SH-SY5Y (cell line): ENCODE data around the gene HEG1.

Experiments
- GATA2 ChIP-seq: IDR thresholded peaks from 2 replicates; pipeline ENCODE4 v1.6.1; 2011; ENCODE audit warnings: mild to moderate bottlenecking, low read depth, low read length
- GATA3 ChIP-seq: IDR thresholded peaks from 2 replicates; pipeline ENCODE4 v1.6.1; 2011; ENCODE audit warnings: low read depth, mild to moderate bottlenecking, low read length, moderate library complexity

DNA sequence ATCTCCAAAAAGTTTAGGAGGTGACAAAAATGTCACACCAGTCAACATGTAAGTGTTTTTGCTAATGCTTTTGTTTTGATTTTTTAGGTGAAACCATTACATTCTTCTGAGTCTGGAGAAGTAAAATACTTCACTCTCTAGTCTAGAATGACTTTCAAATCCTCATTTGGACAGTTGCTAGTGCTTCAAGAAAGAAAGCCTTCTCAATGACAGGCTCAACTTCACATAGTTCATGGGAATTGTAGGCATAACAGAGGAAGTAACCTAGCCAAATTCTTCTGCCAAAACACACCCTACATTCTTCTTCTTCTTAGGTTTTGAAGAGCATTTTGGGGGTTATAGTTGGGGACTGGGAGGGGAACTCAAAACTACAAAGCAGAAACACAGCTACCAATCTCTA, 29.4 kb upstream of the HEG1 start:
- TF ChIP-seq GATA3 (no peak), GATA2 (no peak)
